D721Med (cell line): ENCODE measurements around the gene TPI1.

Experiments
- DNase-seq: peaks from one replicate; pipeline ENCODE4 v3.0.0; 2011; ENCODE audit warnings: low spot score; ENCODE audit not compliant: insufficient read length
- FAIRE-seq: peaks from 2 replicates; lab custom pipeline; 2011; peaks lifted over from hg19 to GRCh38; lab: Jason Lieb, UNC
- TF ChIP-seq, protein P1 (sequence below): IDR thresholded peaks from 2 replicates; pipeline ENCODE4 v1.5.1; 2012; ENCODE audit warnings: mild to moderate bottlenecking, control low read depth; ENCODE audit not compliant: insufficient read depth; ENCODE audit errors: missing control alignments

The TPI1 gene

DNA sequence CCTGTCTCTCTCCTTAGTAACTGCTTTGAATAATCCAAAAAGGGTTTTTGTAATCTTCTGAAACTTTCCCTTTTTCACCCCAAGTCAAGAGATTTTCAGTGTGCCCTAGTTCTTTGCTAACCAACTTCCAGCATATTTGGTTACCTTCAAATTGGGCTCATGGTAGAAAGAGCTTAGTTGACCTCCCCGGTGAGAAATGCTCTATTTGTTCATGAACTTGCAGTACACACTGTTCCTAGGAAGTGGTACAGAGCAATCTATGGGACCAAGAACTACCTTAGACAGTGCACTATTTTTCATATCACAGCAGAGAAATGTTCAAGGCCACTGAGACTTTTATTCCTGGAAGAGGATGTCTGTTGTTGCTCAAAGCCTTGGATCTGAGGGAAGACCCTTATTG, 13.7 kb upstream of the TPI1 start:
- FAIRE-seq (no peak), DNase-seq (no peak)
- TF ChIP-seq, protein P1, sequence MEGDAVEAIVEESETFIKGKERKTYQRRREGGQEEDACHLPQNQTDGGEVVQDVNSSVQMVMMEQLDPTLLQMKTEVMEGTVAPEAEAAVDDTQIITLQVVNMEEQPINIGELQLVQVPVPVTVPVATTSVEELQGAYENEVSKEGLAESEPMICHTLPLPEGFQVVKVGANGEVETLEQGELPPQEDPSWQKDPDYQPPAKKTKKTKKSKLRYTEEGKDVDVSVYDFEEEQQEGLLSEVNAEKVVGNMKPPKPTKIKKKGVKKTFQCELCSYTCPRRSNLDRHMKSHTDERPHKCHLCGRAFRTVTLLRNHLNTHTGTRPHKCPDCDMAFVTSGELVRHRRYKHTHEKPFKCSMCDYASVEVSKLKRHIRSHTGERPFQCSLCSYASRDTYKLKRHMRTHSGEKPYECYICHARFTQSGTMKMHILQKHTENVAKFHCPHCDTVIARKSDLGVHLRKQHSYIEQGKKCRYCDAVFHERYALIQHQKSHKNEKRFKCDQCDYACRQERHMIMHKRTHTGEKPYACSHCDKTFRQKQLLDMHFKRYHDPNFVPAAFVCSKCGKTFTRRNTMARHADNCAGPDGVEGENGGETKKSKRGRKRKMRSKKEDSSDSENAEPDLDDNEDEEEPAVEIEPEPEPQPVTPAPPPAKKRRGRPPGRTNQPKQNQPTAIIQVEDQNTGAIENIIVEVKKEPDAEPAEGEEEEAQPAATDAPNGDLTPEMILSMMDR: no peak

DNA sequence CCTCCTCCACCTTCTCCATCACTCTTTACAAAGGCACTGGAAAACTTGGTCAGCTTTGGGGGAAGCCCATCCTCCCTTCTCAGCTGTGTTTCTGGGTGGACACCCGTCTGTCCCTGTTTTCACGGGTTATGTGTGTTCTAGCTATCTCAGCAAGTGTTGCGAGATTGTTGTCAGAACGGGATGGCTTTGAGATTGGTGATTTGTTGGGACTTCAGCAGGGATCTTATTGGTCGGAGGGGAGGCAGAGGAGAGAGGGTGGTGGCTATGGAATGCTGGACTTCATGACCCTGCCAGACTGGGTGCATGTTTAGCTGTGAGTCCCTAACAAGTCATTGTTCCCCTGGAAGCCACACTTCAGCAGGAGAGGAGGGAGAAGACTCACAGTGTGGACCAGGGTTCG, 13.3 kb upstream of the TPI1 start:
- FAIRE-seq (no peak), DNase-seq (no peak)
- TF ChIP-seq, protein P1: no peak

DNA sequence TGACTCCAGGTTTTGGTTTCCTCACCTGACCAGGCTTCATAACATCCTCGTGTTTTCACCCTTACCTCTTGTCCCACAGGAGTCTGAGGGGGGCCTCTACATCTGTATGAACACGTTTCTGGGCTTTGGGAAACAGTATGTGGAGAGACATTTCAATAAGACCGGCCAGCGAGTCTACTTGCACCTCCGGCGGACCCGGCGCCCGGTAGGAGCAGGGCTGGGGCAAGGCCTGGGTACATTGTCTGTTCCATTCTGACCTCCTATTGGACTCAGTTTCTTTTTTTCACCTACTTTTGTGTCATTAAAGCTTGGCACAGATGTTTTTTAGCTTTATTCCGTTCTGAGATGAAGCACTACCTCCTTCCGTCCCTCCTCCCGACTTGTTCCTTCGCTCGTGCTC, 12.0 kb upstream of the TPI1 start:
- FAIRE-seq (no peak), DNase-seq (no peak)
- TF ChIP-seq, protein P1: no peak

GRCh38 chr12:6858799-6859198, 8.5 kb upstream of the TPI1 start:
- DNase-seq: no peak
- no peak for FAIRE-seq
- TF ChIP-seq, protein P1: no peak

GRCh38 chr12:6860116-6860515, 7.2 kb upstream of the TPI1 start:
- TF ChIP-seq, protein P1: no peak
- FAIRE-seq (no peak), DNase-seq (no peak)

- FAIRE-seq (no peak), DNase-seq (no peak)
- TF ChIP-seq, protein P1: no peak
These were observed 6.4 kb upstream of the TPI1 start for GRCh38 chr12:6860942-6861341.

- no peak for FAIRE-seq
These were observed 5.9 kb upstream of the TPI1 start for GRCh38 chr12:6861391-6861790.

More at GRCh38 chr12:6861391-6861790, 5.9 kb upstream of the TPI1 start:
- no peak for DNase-seq
- TF ChIP-seq, protein P1: no peak
